Bronchial epithelial cell (primary cell): Measurements from ENCODE around the gene PTGS1. TPM values are rescaled to one million over a fixed set of nuclear protein-coding genes. Genes with fewer than 3 reads are reported as not detected.
"Not testable (repeated sequence)": the region's sequence is repeated elsewhere in the genome, so short reads cannot be mapped to it uniquely, and the experiment has no call there.

ENCODE experiments used
- DNase-seq: peaks from one replicate; pipeline ENCODE4 v3.0.0-alpha.2; 2010; ENCODE audit warnings: low read depth
- FAIRE-seq: peaks from 2 replicates; lab custom pipeline; 2011; peaks lifted over from hg19 to GRCh38; lab: Jason Lieb, UNC
- H3K27me3 ChIP-seq: 2 replicates; pipeline ENCODE4 v1.5.1; 2011; ENCODE audit warnings: low read length; ENCODE audit not compliant: control insufficient read depth, insufficient read depth
- H3K36me3 ChIP-seq: 2 replicates; pipeline ENCODE4 v1.5.1; 2011; ENCODE audit warnings: low read length; ENCODE audit not compliant: control insufficient read depth, insufficient read depth
- H3K4me3 ChIP-seq: 2 replicates; pipeline ENCODE4 v1.5.1; 2011; ENCODE audit warnings: mild to moderate bottlenecking, low read depth, low read length, control low read depth
- total RNA-seq: library from RNA; depleted of rRNA; stranded (reverse); fragments of >200 nt; gene quantifications from 2 replicates; pipeline ENCODE4 v1.2.1, GENCODE V29; 2014
- TF ChIP-seq, protein P1 (sequence below): IDR thresholded peaks from 2 replicates; pipeline ENCODE4 v1.5.1; 2011; ENCODE audit warnings: mild to moderate bottlenecking, moderate library complexity, low read length, control low read depth, inconsistent platforms; ENCODE audit not compliant: insufficient read depth, severe bottlenecking

PTGS1 gene
- 0.77 and 1.3 TPM in 2 replicates for total RNA-seq

DNA sequence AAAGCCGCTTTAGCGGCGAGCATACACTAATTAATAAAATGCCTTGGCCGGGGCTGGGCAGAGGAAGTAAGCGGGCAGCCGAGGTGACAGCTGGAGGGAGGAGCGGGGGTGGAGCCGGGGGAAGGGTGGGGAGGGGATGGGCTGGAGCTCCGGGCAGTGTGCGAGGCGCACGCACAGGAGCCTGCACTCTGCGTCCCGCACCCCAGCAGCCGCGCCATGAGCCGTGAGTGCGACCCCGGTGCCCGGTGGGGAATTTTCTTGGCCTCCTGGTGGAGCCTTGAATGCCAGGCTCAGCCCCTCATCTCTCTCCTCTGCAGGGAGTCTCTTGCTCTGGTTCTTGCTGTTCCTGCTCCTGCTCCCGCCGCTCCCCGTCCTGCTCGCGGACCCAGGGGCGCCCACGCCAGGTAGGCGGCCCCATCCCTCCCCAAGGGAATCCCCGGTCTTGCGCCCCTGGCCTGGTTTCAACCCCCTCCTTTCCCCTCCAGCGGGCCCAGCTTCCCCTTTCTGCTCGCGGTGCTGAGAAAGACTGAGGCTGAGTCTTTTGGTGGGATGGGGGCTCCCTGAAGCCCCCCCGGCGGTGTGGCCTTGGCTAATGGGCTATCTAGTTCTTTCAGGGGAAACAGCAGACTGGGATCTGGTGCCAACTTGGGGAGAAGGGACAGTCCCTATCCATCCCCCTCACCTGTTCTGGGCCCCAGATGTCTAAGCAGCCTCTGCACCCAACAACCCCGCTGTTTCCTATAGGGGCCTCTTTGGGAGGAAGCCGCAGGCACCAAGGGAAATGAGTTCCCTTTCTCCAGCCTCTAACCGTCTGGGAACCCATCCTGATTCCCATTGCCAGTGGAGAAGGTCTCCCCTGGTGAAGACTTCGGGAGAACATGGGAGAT is at the start of gene PTGS1:
Gene PTGS1, plus strand, starts transcription at position 156 of the 887 bp plus-strand sequence. Its CDS starts 61 bp downstream, at position 217.
- FAIRE-seq (no peak), DNase-seq (peak; percentile 18)
- H3K4me3 ChIP-seq, result peak within 1 kb of the TSS; percentile 32
- TF ChIP-seq, protein P1, sequence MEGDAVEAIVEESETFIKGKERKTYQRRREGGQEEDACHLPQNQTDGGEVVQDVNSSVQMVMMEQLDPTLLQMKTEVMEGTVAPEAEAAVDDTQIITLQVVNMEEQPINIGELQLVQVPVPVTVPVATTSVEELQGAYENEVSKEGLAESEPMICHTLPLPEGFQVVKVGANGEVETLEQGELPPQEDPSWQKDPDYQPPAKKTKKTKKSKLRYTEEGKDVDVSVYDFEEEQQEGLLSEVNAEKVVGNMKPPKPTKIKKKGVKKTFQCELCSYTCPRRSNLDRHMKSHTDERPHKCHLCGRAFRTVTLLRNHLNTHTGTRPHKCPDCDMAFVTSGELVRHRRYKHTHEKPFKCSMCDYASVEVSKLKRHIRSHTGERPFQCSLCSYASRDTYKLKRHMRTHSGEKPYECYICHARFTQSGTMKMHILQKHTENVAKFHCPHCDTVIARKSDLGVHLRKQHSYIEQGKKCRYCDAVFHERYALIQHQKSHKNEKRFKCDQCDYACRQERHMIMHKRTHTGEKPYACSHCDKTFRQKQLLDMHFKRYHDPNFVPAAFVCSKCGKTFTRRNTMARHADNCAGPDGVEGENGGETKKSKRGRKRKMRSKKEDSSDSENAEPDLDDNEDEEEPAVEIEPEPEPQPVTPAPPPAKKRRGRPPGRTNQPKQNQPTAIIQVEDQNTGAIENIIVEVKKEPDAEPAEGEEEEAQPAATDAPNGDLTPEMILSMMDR, result no peak
- H3K36me3 ChIP-seq, result no peaks in the 10 kb centered on the region
- H3K27me3 ChIP-seq, result no peaks in the 10 kb centered on the region

DNA sequence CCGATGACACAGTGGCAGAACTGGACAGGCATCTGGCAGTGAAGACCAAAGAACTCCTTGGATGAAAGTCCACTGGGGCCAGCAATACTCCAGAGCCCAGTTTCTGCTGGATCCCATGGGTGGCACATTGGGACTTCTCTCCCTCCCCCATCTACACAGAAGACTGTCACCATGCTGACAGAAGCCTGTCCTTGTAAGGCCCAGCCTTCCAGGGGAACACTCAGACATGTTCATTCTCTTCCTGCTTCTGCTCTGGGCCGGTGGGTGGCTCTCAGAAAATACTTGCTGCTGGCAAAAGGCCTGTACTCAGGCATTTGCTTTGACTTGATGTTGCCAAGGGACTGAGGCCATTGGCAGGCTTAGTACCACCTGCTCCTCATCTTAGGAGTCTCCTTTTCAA is 48.3 kb upstream of the PTGS1 start:
- DNase-seq (no peak), FAIRE-seq (no peak)
- H3K36me3 ChIP-seq, result peaks cover 11% of the 10 kb centered on the region
- H3K4me3 ChIP-seq, result no peak overlapping the region
- TF ChIP-seq, protein P1, result no peak
- no peaks in the 10 kb centered on the region for H3K27me3 ChIP-seq

GRCh38 chr9:122324665-122325064 is 46.2 kb upstream of the PTGS1 start:
- H3K4me3 ChIP-seq, H3K27me3 ChIP-seq, FAIRE-seq, DNase-seq: not testable (repeated sequence)
- peaks cover 11% of the 10 kb centered on the region for H3K36me3 ChIP-seq

GRCh38 chr9:122325124-122325523 is 45.7 kb upstream of the PTGS1 start:
- no peak for FAIRE-seq
- TF ChIP-seq, protein P1, result no peak
- H3K27me3 ChIP-seq, result no peaks in the 10 kb centered on the region
- H3K4me3 ChIP-seq, result no peak overlapping the region
- no peak for DNase-seq
- peaks cover 12% of the 10 kb centered on the region for H3K36me3 ChIP-seq

- no peak for DNase-seq
- Histone ChIP-seq H3K27me3 (no peaks in the 10 kb centered on the region), H3K36me3 (peaks cover 10% of the 10 kb centered on the region), H3K4me3 (no peak overlapping the region)
- TF ChIP-seq, protein P1, result no peak
- FAIRE-seq, result no peak
Measured at GRCh38 chr9:122327175-122327574, 43.6 kb upstream of the PTGS1 start.

- H3K4me3 ChIP-seq, result no peak overlapping the region
- FAIRE-seq, result no peak
Measured at GRCh38 chr9:122329597-122329996, 41.2 kb upstream of the PTGS1 start.

DNA sequence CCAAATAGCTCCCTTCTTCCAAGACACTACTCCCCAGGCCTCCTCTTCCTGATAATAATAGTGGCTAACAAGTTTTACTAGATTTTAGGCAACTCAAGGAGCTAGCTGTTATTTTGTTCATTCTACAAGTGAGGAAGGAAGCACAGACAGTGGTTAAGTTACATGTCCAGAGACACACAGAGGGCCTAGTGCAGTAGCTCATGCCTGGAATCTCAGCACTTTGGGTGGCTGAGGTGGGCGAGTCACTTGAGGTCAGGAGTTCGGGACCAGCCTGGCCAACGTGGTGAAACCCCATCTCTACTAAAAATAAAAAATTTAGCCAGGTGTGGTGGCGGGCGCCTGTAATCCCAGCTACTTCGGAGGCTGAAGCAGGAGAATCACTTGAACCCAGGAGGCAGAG is 40.4 kb upstream of the PTGS1 start:
- not testable (repeated sequence) for DNase-seq, H3K27me3 ChIP-seq, H3K4me3 ChIP-seq, FAIRE-seq, H3K36me3 ChIP-seq

More at GRCh38 chr9:122329597-122329996, 41.2 kb upstream of the PTGS1 start:
- TF ChIP-seq, protein P1, result no peak
- DNase-seq, result no peak
- peaks cover 6% of the 10 kb centered on the region for H3K36me3 ChIP-seq
- H3K27me3 ChIP-seq, result no peaks in the 10 kb centered on the region
